Muscle layer of colon (tissue), 2 donors: ENCODE data around the gene TMBIM1.

Experiments
- H3K27ac ChIP-seq: one replicate; pipeline ENCODE4 v1.7.0; 2013; ENCODE audit warnings: low read depth, mild to moderate bottlenecking, low read length, moderate library complexity
- H3K27me3 ChIP-seq, 2 donors: one replicate each; pipeline ENCODE4 v1.7.0; 2013; ENCODE audit warnings: low read length in 2 of 2, mild to moderate bottlenecking in 2 of 2; ENCODE audit not compliant: insufficient read depth in 2 of 2, control insufficient read depth in 1 of 2
- H3K36me3 ChIP-seq: one replicate; pipeline ENCODE4 v1.7.0; 2013; ENCODE audit warnings: mild to moderate bottlenecking, low read length; ENCODE audit not compliant: insufficient read depth
- H3K4me1 ChIP-seq: one replicate; pipeline ENCODE4 v1.7.0; 2013; ENCODE audit warnings: mild to moderate bottlenecking, low read length; ENCODE audit not compliant: insufficient read depth
- H3K4me3 ChIP-seq, 2 donors: one replicate each; pipeline ENCODE4 v1.7.0; 2013; ENCODE audit warnings: low read length in 2 of 2, low read depth in 1 of 2, mild to moderate bottlenecking in 1 of 2, moderate library complexity in 1 of 2
- H3K9ac ChIP-seq: one replicate; pipeline ENCODE4 v1.7.0; 2013; ENCODE audit warnings: low read length
- H3K9me3 ChIP-seq: one replicate; pipeline ENCODE4 v1.7.0; 2013; ENCODE audit warnings: mild to moderate bottlenecking, low read length
- donor health status: abdominal sarcoma.
- donor health status: Adenocarcinoma of cecum.

TMBIM1 gene

GRCh38 chr2:218256612-218257350 lies 35.5 kb downstream of the TMBIM1 start:
- peaks cover 35% of the 10 kb centered on the region for H3K4me1 ChIP-seq
- H3K9ac ChIP-seq: no peak overlapping the region
- H3K27ac ChIP-seq: no peak overlapping the region
- H3K4me3 ChIP-seq: no peak overlapping the region
- H3K9me3 ChIP-seq: no peaks in the 10 kb centered on the region
- peaks cover 45% of the 10 kb centered on the region for H3K36me3 ChIP-seq
- H3K27me3 ChIP-seq: no peaks in the 10 kb centered on the region

GRCh38 chr2:218255446-218255845 lies 36.9 kb downstream of the TMBIM1 start:
- H3K4me3 ChIP-seq: no peak overlapping the region
- H3K4me1 ChIP-seq: peaks cover 21% of the 10 kb centered on the region
- no peak overlapping the region for H3K27ac ChIP-seq
- H3K27me3 ChIP-seq: no peaks in the 10 kb centered on the region
- no peak overlapping the region for H3K9ac ChIP-seq
- no peaks in the 10 kb centered on the region for H3K9me3 ChIP-seq
- peaks cover 58% of the 10 kb centered on the region for H3K36me3 ChIP-seq

- Histone ChIP-seq H3K4me3 (no peak overlapping the region), H3K27ac (no peak overlapping the region), H3K36me3 (peaks cover 79% of the 10 kb centered on the region)
Observed at GRCh38 chr2:218253232-218253625, 39.1 kb downstream of the TMBIM1 start.

GRCh38 chr2:218252509-218253231 lies 39.6 kb downstream of the TMBIM1 start:
- Histone ChIP-seq H3K9ac (no peak overlapping the region), H3K36me3 (peaks cover 84% of the 10 kb centered on the region), H3K27ac (no peak overlapping the region)

More at GRCh38 chr2:218253232-218253625, 39.1 kb downstream of the TMBIM1 start:
- Histone ChIP-seq H3K9me3 (no peaks in the 10 kb centered on the region), H3K27me3 (no peaks in the 10 kb centered on the region), H3K4me1 (peaks cover under 1% of the 10 kb centered on the region), H3K9ac (no peak overlapping the region)

GRCh38 chr2:218249691-218250090 lies 42.6 kb downstream of the TMBIM1 start:
- Histone ChIP-seq H3K27me3 (no peaks in the 10 kb centered on the region), H3K36me3 (peaks cover 93% of the 10 kb centered on the region), H3K9me3 (no peaks in the 10 kb centered on the region), H3K4me3 (no peak overlapping the region), H3K27ac (no peak overlapping the region), H3K9ac (no peak overlapping the region), H3K4me1 (peaks cover 3% of the 10 kb centered on the region)

More at GRCh38 chr2:218252509-218253231, 39.6 kb downstream of the TMBIM1 start:
- Histone ChIP-seq H3K4me3 (no peak overlapping the region), H3K9me3 (no peaks in the 10 kb centered on the region), H3K27me3 (no peaks in the 10 kb centered on the region), H3K4me1 (no peaks in the 10 kb centered on the region)

GRCh38 chr2:218245214-218245613 lies 47.1 kb downstream of the TMBIM1 start:
- Histone ChIP-seq H3K36me3 (peaks cover 89% of the 10 kb centered on the region), H3K9me3 (no peaks in the 10 kb centered on the region), H3K27ac (no peak overlapping the region), H3K27me3 (no peaks in the 10 kb centered on the region), H3K9ac (no peak overlapping the region), H3K4me3 (no peak overlapping the region), H3K4me1 (peaks cover 18% of the 10 kb centered on the region)

- no peaks in the 10 kb centered on the region for H3K27me3 ChIP-seq
- peaks cover 89% of the 10 kb centered on the region for H3K36me3 ChIP-seq
- H3K27ac ChIP-seq: no peak overlapping the region
- no peak overlapping the region for H3K4me3 ChIP-seq
- no peak overlapping the region for H3K9ac ChIP-seq
- peaks cover 18% of the 10 kb centered on the region for H3K4me1 ChIP-seq
- no peaks in the 10 kb centered on the region for H3K9me3 ChIP-seq
Observed at GRCh38 chr2:218244665-218245064, 47.6 kb downstream of the TMBIM1 start.

GRCh38 chr2:218244204-218244603 lies 48.1 kb downstream of the TMBIM1 start:
- Histone ChIP-seq H3K36me3 (peaks cover 89% of the 10 kb centered on the region), H3K27me3 (no peaks in the 10 kb centered on the region), H3K9ac (no peak overlapping the region), H3K9me3 (no peaks in the 10 kb centered on the region), H3K27ac (no peak overlapping the region), H3K4me1 (peaks cover 18% of the 10 kb centered on the region), H3K4me3 (no peak overlapping the region)

- H3K4me3 ChIP-seq: no peak overlapping the region
- H3K36me3 ChIP-seq: peaks cover 79% of the 10 kb centered on the region
- H3K27ac ChIP-seq: no peak overlapping the region
- no peak overlapping the region for H3K9ac ChIP-seq
- H3K9me3 ChIP-seq: no peaks in the 10 kb centered on the region
- peaks cover 7% of the 10 kb centered on the region for H3K4me1 ChIP-seq
- H3K27me3 ChIP-seq: no peaks in the 10 kb centered on the region
Observed at GRCh38 chr2:218238887-218239286, 53.4 kb downstream of the TMBIM1 start.

- H3K4me1 ChIP-seq: peaks cover 5% of the 10 kb centered on the region
Observed at GRCh38 chr2:218236829-218237228, 55.5 kb downstream of the TMBIM1 start.

GRCh38 chr2:218235017-218235416 lies 57.3 kb downstream of the TMBIM1 start:
- Histone ChIP-seq H3K4me3 (no peak overlapping the region), H3K27me3 (no peaks in the 10 kb centered on the region), H3K9me3 (no peaks in the 10 kb centered on the region), H3K9ac (no peak overlapping the region), H3K4me1 (peaks cover 17% of the 10 kb centered on the region), H3K27ac (no peak overlapping the region), H3K36me3 (peaks cover 62% of the 10 kb centered on the region)

More at GRCh38 chr2:218236829-218237228, 55.5 kb downstream of the TMBIM1 start:
- Histone ChIP-seq H3K9me3 (no peaks in the 10 kb centered on the region), H3K9ac (no peak overlapping the region), H3K36me3 (peaks cover 60% of the 10 kb centered on the region), H3K27me3 (no peaks in the 10 kb centered on the region), H3K27ac (no peak overlapping the region), H3K4me3 (no peak overlapping the region)
